A673 (cell line): ENCODE measurements around the gene HRH2. TPM values are rescaled to one million over a fixed set of nuclear protein-coding genes. Genes with fewer than 3 reads are reported as not detected.

Source experiments
- BruUV-seq: library from RNA; stranded (reverse); fragments of 400-500 nt; replicated peaks from 2 replicates; lab custom pipeline; 2021; lab: Mats Ljungman, UMichigan
- CTCF ChIA-PET: fragments of 300-600 bp; sonication (Branson Sonifier 250); formaldehyde crosslinking; loops from one replicate; lab custom pipeline; 2022; ENCODE audit warnings: antibody characterized with exemption; lab: Charles Lee
- POLR2A ChIA-PET: fragments of 300-600 bp; sonication (Branson Sonifier 250); formaldehyde crosslinking; loops from one replicate; lab custom pipeline; 2022; ENCODE audit warnings: antibody characterized with exemption; ENCODE audit not compliant: low non-redundant PET; lab: Charles Lee
- DNase-seq: peaks from one replicate; pipeline ENCODE4 v3.0.0-alpha.2; 2015; ENCODE audit warnings: low spot score
- H3K27ac ChIP-seq: fragments of 200-600 bp; sonication (generic); 2 replicates; pipeline ENCODE4 v1.5.1; 2016; ENCODE audit warnings: mixed run types, low read depth, mild to moderate bottlenecking, mixed read lengths, antibody characterized with exemption, low read length; ENCODE audit not compliant: poor library complexity, severe bottlenecking
- H3K27me3 ChIP-seq: fragments of 200-600 bp; sonication (generic); replicated peaks from 2 replicates; pipeline ENCODE4 v1.6.1; 2017; ENCODE audit warnings: mixed run types, low read depth, mild to moderate bottlenecking, mixed read lengths, antibody characterized with exemption, low read length; ENCODE audit not compliant: insufficient read depth, poor library complexity
- H3K36me3 ChIP-seq: fragments of 200-600 bp; sonication (generic); 2 replicates; pipeline ENCODE4 v1.6.1; 2016; ENCODE audit warnings: mixed run types, mild to moderate bottlenecking, mixed read lengths, antibody characterized with exemption, low read length; ENCODE audit not compliant: insufficient read depth, poor library complexity, severe bottlenecking
- H3K4me1 ChIP-seq: fragments of 200-600 bp; sonication (generic); 2 replicates; pipeline ENCODE4 v1.6.1; 2017; ENCODE audit warnings: mixed run types, mild to moderate bottlenecking, mixed read lengths, antibody characterized with exemption, low read length; ENCODE audit not compliant: insufficient read depth, poor library complexity, severe bottlenecking
- H3K4me3 ChIP-seq: fragments of 200-600 bp; sonication (generic); 2 replicates; pipeline ENCODE4 v1.5.1; 2016; ENCODE audit warnings: low read depth, mixed run types, mild to moderate bottlenecking, mixed read lengths, low read length; ENCODE audit not compliant: poor library complexity, severe bottlenecking
- H3K9me3 ChIP-seq: fragments of 200-600 bp; sonication (generic); 2 replicates; pipeline ENCODE4 v1.6.1; 2016; ENCODE audit warnings: mixed run types, low read depth, mild to moderate bottlenecking, mixed read lengths, antibody characterized with exemption, low read length; ENCODE audit not compliant: poor library complexity, severe bottlenecking
- CTCF ChIP-seq: fragments of 300-800, 200-600 bp; sonication (generic); conservative IDR thresholded peaks from 2 replicates; pipeline ENCODE4 v1.5.1; 2017; ENCODE audit warnings: low read depth, mild to moderate bottlenecking, antibody characterized with exemption, low read length, moderate library complexity, mixed read lengths
- EZH2 ChIP-seq: fragments of 200-600 bp; sonication (generic); IDR thresholded peaks from 2 replicates; pipeline ENCODE4 v1.6.1; 2017; ENCODE audit warnings: borderline replicate concordance, low read depth, mild to moderate bottlenecking, mixed read lengths, antibody characterized with exemption, low read length; ENCODE audit not compliant: poor library complexity, severe bottlenecking
- intact Hi-C: fragments of 100-400 bp; cut with micrococcal nuclease; formaldehyde crosslinking; loops from one replicate; pipeline ENCODE4 v1.10.0; 2022; ENCODE audit not compliant: unreplicated experiment
- total RNA-seq: library from RNA; stranded (reverse); gene quantifications from 2 replicates; pipeline ENCODE4 v1.2.3, GENCODE V29; 2021

Gene HRH2
- total RNA-seq, 1 experiment from 2014 or later = not detected

DNA sequence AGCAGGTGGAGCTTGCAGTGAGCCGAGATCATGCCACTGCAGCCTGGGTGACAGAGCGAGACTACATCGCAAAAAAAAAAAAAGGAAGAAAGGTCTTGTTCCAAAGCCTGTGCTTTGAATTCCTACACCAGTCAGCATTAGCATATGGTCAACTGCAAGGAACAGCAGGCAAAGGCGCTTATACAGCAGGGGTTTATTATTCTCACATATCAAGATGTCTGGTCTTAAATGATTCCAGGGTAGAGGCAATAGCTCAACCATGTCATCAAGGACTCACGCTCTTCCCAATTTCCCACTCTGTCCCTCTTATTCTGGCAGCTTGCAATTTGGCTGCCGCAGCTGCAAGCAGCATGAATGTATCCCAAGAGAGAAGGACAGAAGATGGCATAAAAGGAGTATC, 28.6 kb upstream of the HRH2 start:
- no peaks in the 10 kb centered on the region for H3K9me3 ChIP-seq
- no peaks in the 10 kb centered on the region for H3K27me3 ChIP-seq
- intact Hi-C loops = no loop called here
- H3K36me3 ChIP-seq = no peaks in the 10 kb centered on the region
- no peak for TF ChIP-seq CTCF
- no peak for TF ChIP-seq EZH2
- no TSS peak for BruUV-seq
- POLR2A ChIA-PET = no interaction called here
- DNase-seq = no peak
- H3K4me1 ChIP-seq = no peaks in the 10 kb centered on the region
- H3K4me3 ChIP-seq = no peak overlapping the region
- CTCF ChIA-PET = no interaction called here
- H3K27ac ChIP-seq = no peak overlapping the region

DNA sequence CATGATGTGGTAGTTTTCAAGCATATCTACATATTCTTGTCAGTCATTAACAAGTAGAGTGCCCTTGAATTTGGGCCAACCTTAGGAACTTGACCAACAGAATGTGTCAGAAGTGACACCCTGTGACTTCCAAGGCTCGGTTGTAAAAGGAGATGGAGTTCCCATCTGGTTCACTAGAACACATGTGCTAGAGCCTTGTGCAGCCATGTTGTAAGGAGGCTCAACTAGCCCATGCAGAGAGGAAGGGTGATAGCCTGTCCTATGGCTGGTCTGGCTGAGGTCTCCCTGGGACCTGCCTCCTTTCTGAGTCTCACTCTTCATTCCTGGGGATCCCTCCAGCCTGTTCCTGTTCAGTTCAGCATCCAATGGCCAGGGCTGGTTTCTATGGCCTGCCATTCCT, 28.1 kb upstream of the HRH2 start:
- Histone ChIP-seq H3K27ac (no peak overlapping the region), H3K4me3 (no peak overlapping the region), H3K36me3 (no peaks in the 10 kb centered on the region), H3K9me3 (no peaks in the 10 kb centered on the region), H3K27me3 (no peaks in the 10 kb centered on the region), H3K4me1 (no peaks in the 10 kb centered on the region)
- BruUV-seq = no TSS peak
- DNase-seq = no peak
- TF ChIP-seq EZH2 (no peak), CTCF (no peak)
- intact Hi-C loops = no loop called here
- ChIA-PET CTCF (no interaction called here), POLR2A (no interaction called here)

GRCh38 chr5:175635854-175636584, 21.9 kb upstream of the HRH2 start:
- H3K9me3 ChIP-seq = no peaks in the 10 kb centered on the region
- H3K27ac ChIP-seq = no peak overlapping the region
- intact Hi-C loops = no loop called here
- CTCF ChIA-PET = no interaction called here
- no peak overlapping the region for H3K4me3 ChIP-seq
- no peaks in the 10 kb centered on the region for H3K4me1 ChIP-seq
- H3K27me3 ChIP-seq = no peaks in the 10 kb centered on the region
- TF ChIP-seq CTCF = no peak
- no TSS peak for BruUV-seq
- POLR2A ChIA-PET = no interaction called here
- DNase-seq = no peak
- no peaks in the 10 kb centered on the region for H3K36me3 ChIP-seq
